GM21515 (cell line): Measurements from ENCODE around the gene ATG9A.

Experiments used
- ATAC-seq: cut with Tn5 transposase; IDR thresholded peaks from one replicate; pipeline ENCODE4 v1.9.1; 2021; ENCODE audit not compliant: unreplicated experiment

The ATG9A gene

GRCh38 chr2:219252900-219253752, 23.7 kb upstream of the ATG9A start, which contains the start of gene TUBA4B:
TUBA4B (plus strand) TSS chr2:219253243; CDS start chr2:219253408, 165 bp downstream.
- peak; percentile 23 for ATAC-seq

DNA sequence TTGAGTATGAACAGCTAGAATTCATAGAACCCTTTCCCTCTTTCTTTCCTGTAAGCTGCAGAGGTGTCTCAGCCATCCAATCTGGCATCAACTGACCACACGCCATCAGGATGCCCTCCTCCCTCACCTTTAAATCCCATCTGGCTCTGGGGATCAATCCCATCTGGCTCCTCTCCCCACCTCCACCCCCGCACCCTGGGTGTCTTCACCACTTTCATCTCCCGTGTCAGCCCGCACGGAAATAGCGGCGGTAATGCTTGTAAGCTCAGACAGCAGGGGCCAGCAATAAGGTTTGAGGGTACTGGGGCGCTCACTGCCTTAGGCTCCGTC, 23.1 kb upstream of the ATG9A start:
- peak; percentile 0 for ATAC-seq

GRCh38 chr2:219252084-219252483, 22.6 kb upstream of the ATG9A start:
- ATAC-seq = no peak

DNA sequence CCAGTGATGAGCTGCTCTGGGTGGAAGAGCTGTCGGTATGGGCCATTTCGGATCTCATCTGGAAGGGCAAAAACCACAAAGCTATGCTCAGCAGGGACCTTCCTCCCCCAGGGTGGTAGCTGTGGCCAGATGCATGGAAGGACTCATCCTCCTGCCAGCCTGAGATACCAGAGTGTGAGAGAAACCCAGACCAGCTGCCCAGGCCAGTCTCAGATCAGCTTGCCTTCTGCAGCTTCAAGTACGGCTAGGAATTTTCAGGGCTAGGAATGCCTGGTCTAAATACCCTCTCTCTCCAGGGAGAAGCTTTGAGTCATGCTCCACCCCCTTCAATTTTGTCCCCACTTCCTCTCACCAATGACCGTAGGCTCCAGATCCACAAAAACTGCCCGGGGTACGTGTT, 22.2 kb upstream of the ATG9A start:
- ATAC-seq = no peak

GRCh38 chr2:219250049-219250781, 20.8 kb upstream of the ATG9A start:
- no peak for ATAC-seq

GRCh38 chr2:219249203-219249980, 20.0 kb upstream of the ATG9A start:
- ATAC-seq = peak; percentile 22

DNA sequence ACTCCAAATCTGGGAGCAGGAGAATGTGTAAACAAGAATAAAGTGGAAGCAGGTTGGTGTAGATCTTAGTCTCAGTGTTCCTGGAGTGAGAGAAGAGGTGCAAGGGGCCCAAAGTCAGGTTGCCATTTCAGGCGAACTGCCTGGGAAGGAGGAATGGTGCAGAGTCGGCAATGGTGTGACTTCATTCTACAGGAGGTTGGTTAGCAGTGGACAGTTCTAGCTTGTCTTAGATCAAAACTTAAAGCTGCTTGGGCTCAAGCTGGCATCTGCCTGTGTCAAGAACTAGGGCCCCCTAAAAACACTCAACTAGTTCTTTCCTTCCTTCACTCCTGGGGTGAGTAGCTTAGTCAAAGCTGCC, 19.4 kb upstream of the ATG9A start:
- no peak for ATAC-seq

GRCh38 chr2:219247678-219248642, 18.5 kb upstream of the ATG9A start:
- ATAC-seq = no peak

DNA sequence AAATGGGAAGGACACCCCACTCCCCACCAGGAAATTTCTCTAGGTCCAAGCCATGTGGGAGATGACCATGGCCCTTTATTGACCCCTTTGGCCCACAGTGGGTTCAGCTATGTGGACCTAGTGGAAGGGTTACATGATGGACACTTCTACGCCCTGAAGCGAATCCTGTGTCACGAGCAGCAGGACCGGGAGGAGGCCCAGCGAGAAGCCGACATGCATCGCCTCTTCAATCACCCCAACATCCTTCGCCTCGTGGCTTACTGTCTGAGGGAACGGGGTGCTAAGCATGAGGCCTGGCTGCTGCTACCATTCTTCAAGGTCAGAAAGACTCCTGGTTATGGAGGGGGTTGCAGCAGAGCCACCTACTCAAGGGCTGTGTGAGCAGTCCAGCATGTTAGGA, 17.1 kb upstream of the ATG9A start:
- ATAC-seq = no peak

DNA sequence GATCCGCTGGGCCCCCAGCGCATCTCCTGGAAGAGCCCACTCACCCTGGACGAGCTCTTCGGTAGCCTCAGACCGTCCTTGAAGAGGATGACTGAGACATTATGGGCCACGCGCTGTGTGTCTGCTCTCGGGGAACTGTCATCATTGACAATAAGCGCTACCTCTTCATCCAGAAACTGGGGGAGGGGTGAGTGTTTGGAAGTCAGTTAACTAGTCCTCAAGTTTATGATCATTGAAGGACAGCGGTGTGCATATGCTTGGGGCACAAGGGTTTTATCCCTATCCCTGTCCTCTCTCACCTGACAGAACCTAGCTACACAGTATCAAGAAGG, 16.4 kb upstream of the ATG9A start:
- ATAC-seq = peak; percentile 1

GRCh38 chr2:219245148-219245898, 15.9 kb upstream of the ATG9A start, which contains the start of the genes GLB1L and STK16:
GLB1L (minus strand) TSS chr2:219245444; CDS start chr2:219243573, 1,871 bp downstream.
STK16 (plus strand) TSS chr2:219245479; CDS start chr2:219246000, 521 bp downstream.
- ATAC-seq = peak; percentile 69

GRCh38 chr2:219244789-219245147, 15.3 kb upstream of the ATG9A start:
- ATAC-seq = no peak

DNA sequence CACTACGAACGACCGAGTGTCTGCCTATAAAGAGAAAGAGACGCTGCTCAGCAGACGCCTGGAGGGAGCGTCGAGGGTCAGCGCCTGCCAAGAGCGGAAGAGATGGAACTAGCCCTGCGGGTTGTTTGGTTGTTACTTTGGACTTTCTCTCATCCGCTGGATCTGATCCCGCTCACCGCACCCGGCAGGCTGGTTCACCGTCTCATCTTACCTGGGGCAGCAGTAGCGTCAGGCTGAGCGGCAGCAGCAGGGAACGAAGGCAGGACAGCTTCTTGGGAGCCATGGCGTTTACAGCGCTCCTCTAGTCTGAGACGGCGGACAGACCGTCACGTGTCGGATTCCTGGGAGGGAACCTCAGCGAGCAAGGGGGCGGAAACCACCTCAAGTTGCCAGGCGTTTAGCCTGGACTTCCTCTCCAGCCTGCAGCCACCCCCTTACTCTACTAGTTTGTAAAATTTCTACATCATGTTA, 13.9 kb upstream of the ATG9A start:
- ATAC-seq = no peak

GRCh38 chr2:219234331-219234730, 4.9 kb upstream of the ATG9A start:
- ATAC-seq = no peak

DNA sequence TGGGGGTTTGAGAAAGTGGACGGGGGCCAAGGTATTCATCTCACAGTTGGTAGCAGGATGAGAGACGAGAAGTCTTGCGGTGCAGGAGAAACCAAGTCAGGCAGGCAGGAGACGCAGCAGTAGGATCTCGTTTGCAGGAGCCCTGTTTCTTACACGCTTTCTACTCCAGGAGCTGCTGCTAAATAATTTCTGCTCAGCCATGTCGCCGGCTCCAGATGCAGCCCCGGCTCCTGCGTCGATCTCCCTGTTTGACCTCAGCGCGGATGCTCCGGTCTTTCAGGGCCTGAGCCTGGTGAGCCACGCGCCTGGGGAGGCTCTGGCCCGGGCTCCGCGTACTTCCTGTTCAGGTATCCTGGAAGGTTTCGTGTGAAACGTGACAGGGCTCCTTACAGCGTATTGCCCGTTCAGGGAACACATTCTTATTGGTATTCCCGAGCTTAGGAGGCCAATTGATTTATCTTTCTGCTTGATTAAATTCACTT, 664 bp upstream of the ATG9A start:
- ATAC-seq = peak; percentile 22

DNA sequence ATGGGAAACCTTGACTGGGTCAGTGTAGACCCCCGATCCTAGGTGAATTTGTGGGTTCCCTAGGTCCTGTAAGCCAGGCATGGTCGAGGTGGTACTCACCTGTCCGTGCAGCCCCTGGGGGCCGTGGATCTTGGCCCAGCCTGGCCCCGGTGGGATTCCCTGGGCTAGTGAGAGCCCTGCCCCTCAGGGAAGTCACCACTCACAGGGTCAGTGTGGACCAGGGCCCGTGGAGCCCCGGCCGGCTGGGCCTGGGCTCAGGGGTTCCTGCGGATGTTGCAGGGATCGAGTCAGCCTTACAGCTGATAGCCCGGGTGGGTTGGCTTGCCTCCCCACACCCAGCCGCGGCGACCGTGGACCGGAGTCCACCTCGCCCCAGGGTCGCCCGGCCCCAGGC, 528 bp downstream of the ATG9A start:
- ATAC-seq = no peak

DNA sequence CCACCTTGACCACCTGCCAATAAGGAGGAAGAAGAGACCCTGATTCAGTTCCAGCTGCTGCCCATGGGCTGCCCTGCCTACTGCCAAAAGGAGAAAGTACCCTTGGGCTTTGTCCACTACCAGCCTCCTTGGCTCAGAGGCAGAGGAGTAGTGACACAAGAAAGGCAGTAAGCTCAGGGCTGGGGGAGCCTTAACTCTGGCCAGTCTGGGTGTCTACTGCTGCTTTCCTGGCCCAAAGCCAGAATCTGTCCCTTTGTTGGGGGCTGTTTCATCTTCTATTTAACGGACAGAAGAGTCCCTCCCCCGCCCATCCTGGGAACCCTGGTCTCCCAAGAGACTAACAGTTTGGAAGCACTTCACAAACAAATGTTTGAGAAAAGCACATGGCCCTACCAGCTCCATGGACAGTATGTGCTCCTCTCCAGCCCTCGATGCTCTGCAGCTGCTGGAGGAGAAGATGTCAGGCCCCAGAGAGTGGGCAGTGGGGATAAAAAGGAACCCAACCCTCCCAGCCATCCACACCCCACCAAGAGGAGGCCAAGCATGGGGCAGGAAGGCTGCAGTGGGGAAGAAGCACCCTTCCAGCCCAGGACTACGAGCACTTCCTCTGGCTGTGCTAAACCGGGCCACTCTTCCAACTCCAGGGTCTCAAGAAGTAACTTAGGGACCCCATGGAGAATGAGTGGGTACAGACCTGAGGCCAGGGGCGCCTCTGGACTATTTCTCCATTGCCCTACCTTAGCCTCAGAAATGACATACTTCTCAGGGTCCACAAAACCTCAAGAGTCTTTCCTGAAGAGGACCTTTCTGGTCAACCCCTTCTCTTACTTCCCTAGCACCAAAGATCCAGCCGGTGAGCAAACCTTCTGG, 1.2 kb downstream of the ATG9A start:
- ATAC-seq = peak; percentile 0

GRCh38 chr2:219225350-219225749, 4.1 kb downstream of the ATG9A start:
- ATAC-seq = no peak
